Femur (tissue), 1 donor: ENCODE data around the gene BIN2.
"Not testable (repeated sequence)": the region's sequence is repeated elsewhere in the genome, so short reads cannot be mapped to it uniquely, and the experiment has no call there.

ENCODE experiments used
- DNase-seq: peaks from one replicate; pipeline ENCODE4 v3.0.0-alpha.2; 2017

The BIN2 gene

GRCh38 chr12:51307655-51308593 lies 16.1 kb downstream of the BIN2 start:
- no peak for DNase-seq

- no peak for DNase-seq
Measured at GRCh38 chr12:51306507-51306906, 17.5 kb downstream of the BIN2 start.

- DNase-seq = not testable (repeated sequence)
Measured at GRCh38 chr12:51300768-51301167, 23.2 kb downstream of the BIN2 start.

GRCh38 chr12:51295651-51296050 lies 28.3 kb downstream of the BIN2 start:
- DNase-seq = no peak

GRCh38 chr12:51294097-51294496 lies 29.9 kb downstream of the BIN2 start:
- DNase-seq = not testable (repeated sequence)

- DNase-seq = no peak
Measured at GRCh38 chr12:51293696-51294095, 30.3 kb downstream of the BIN2 start.

GRCh38 chr12:51291603-51292513 lies 32.1 kb downstream of the BIN2 start:
- DNase-seq = peak; percentile 39

- no peak for DNase-seq
Measured at GRCh38 chr12:51285843-51286242, 38.1 kb downstream of the BIN2 start.

- no peak for DNase-seq
Measured at GRCh38 chr12:51281202-51281924, 42.6 kb downstream of the BIN2 start.

GRCh38 chr12:51275088-51275487 lies 48.9 kb downstream of the BIN2 start:
- no peak for DNase-seq

- DNase-seq = not testable (repeated sequence)
Measured at GRCh38 chr12:51272810-51273209, 51.2 kb downstream of the BIN2 start.

GRCh38 chr12:51270951-51271518 lies 52.9 kb downstream of the BIN2 start:
- no peak for DNase-seq

GRCh38 chr12:51270067-51270950 lies 53.7 kb downstream of the BIN2 start, which contains the start of gene SMAGP:
Gene SMAGP (minus strand): TSS chr12:51270415. CDS start chr12:51269278, 1,137 bp downstream.
- DNase-seq = peak; percentile 65

- DNase-seq = peak; percentile 49
Measured at GRCh38 chr12:51269174-51270066, 54.6 kb downstream of the BIN2 start.

- no peak for DNase-seq
Measured at GRCh38 chr12:51265024-51265423, 59.0 kb downstream of the BIN2 start.

GRCh38 chr12:51264297-51264696 lies 59.7 kb downstream of the BIN2 start:
- no peak for DNase-seq

- no peak for DNase-seq
Measured at GRCh38 chr12:51263341-51263740, 60.6 kb downstream of the BIN2 start.

- DNase-seq = no peak
Measured at GRCh38 chr12:51262758-51263177, 61.2 kb downstream of the BIN2 start.

- not testable (repeated sequence) for DNase-seq
Measured at GRCh38 chr12:51259600-51259999, 64.4 kb downstream of the BIN2 start.

- no peak for DNase-seq
Measured at GRCh38 chr12:51254536-51254935, 69.4 kb downstream of the BIN2 start.
